SK-N-SH treated with all-trans-retinoic acid at 6 μM for 48 hours (cell line): ENCODE results near the gene SMC6.

ENCODE experiments used
- ATAC-seq: fragments of 200-7000 bp; cut with Tn5 transposase; 3 replicates; pipeline ENCODE4 v1.9.1; 2020; ENCODE audit warnings: mild to moderate bottlenecking, moderate library complexity
- ARNTL ChIP-seq: fragments of 450-650 bp; formaldehyde crosslinking; IDR thresholded peaks from 2 replicates; pipeline ENCODE4 v1.5.0; 2020; ENCODE audit warnings: low read depth, mild to moderate bottlenecking, moderate library complexity, borderline replicate concordance
- BACH2 ChIP-seq: fragments of 250-450 bp; sonication (Bioruptor Pico); IDR thresholded peaks from 2 replicates; pipeline ENCODE4 v1.9.0; 2021; ENCODE audit warnings: mild to moderate bottlenecking, borderline replicate concordance
- CREB5 ChIP-seq: fragments of 250-450 bp; sonication (Bioruptor Pico); IDR thresholded peaks from 2 replicates; pipeline ENCODE4 v1.5.1; 2020; ENCODE audit warnings: low read depth, mild to moderate bottlenecking, moderate library complexity
- CSDC2 ChIP-seq: fragments of 250-450 bp; sonication (Bioruptor Pico); IDR thresholded peaks from 2 replicates; pipeline ENCODE4 v1.5.0; 2020; ENCODE audit warnings: mild to moderate bottlenecking, moderate library complexity
- CSRNP3 ChIP-seq: fragments of 250-450 bp; sonication (Bioruptor Pico); IDR thresholded peaks from 2 replicates; pipeline ENCODE4 v1.5.1; 2021; ENCODE audit warnings: mild to moderate bottlenecking, moderate library complexity
- GLIS3 ChIP-seq: fragments of 250-450 bp; sonication (Bioruptor Pico); IDR thresholded peaks from 2 replicates; pipeline ENCODE4 v1.5.0; 2020; ENCODE audit warnings: mild to moderate bottlenecking, moderate library complexity
- ISL1 ChIP-seq: fragments of 250-450 bp; sonication (Bioruptor Pico); IDR thresholded peaks from 2 replicates; pipeline ENCODE4 v2.1.2; 2022; ENCODE audit warnings: mild to moderate bottlenecking, moderate library complexity
- OSR1 ChIP-seq: fragments of 250-450 bp; sonication (Bioruptor Pico); IDR thresholded peaks from 2 replicates; pipeline ENCODE4 v1.8.0; 2022; ENCODE audit warnings: moderate library complexity, mild to moderate bottlenecking, inconsistent platforms
- PATZ1 ChIP-seq: fragments of 250-450 bp; sonication (Bioruptor Pico); IDR thresholded peaks from 2 replicates; pipeline ENCODE4 v1.8.0; 2020; ENCODE audit warnings: mild to moderate bottlenecking, moderate library complexity, borderline replicate concordance
- POU6F1 ChIP-seq: fragments of 250-450 bp; sonication (Bioruptor Pico); IDR thresholded peaks from 2 replicates; pipeline ENCODE4 v1.8.0; 2021; ENCODE audit warnings: low read depth, mild to moderate bottlenecking, moderate library complexity, borderline replicate concordance
- PPARA ChIP-seq: fragments of 250-450 bp; sonication (Bioruptor Pico); IDR thresholded peaks from 2 replicates; pipeline ENCODE4 v1.5.0; 2020; ENCODE audit warnings: mild to moderate bottlenecking, borderline replicate concordance
- RARB ChIP-seq: fragments of 250-450 bp; sonication (Bioruptor Pico); IDR thresholded peaks from 2 replicates; pipeline ENCODE4 v1.8.0; 2021; ENCODE audit warnings: mild to moderate bottlenecking, moderate library complexity
- SNAI2 ChIP-seq: fragments of 250-450 bp; sonication (Bioruptor Pico); IDR thresholded peaks from 2 replicates; pipeline ENCODE4 v1.5.0; 2020; ENCODE audit warnings: mild to moderate bottlenecking, moderate library complexity
- TCF4 ChIP-seq: fragments of 250-450 bp; sonication (Bioruptor Pico); IDR thresholded peaks from 2 replicates; pipeline ENCODE4 v1.8.0; 2021; ENCODE audit warnings: mild to moderate bottlenecking, moderate library complexity, borderline replicate concordance
- TSHZ2 ChIP-seq: fragments of 250-450 bp; sonication (Bioruptor Pico); IDR thresholded peaks from 2 replicates; pipeline ENCODE4 v1.5.0; 2020; ENCODE audit warnings: mild to moderate bottlenecking, moderate library complexity
- ZC3H10 ChIP-seq: fragments of 250-450 bp; sonication (Bioruptor Pico); IDR thresholded peaks from 2 replicates; pipeline ENCODE4 v1.5.1; 2021; ENCODE audit warnings: mild to moderate bottlenecking, moderate library complexity
- ZFP30 ChIP-seq: fragments of 450-650 bp; formaldehyde crosslinking; IDR thresholded peaks from 2 replicates; pipeline ENCODE4 v1.5.0; 2022; ENCODE audit warnings: mild to moderate bottlenecking, moderate library complexity
- ZNF565 ChIP-seq: fragments of 450-650 bp; formaldehyde crosslinking; conservative IDR thresholded peaks from 2 replicates; pipeline ENCODE4 v1.5.0; 2020; ENCODE audit warnings: low read depth, mild to moderate bottlenecking, moderate library complexity
- ZNF70 ChIP-seq: fragments of 450-650 bp; formaldehyde crosslinking; IDR thresholded peaks from 2 replicates; pipeline ENCODE4 v1.5.0; 2020; ENCODE audit warnings: mild to moderate bottlenecking, moderate library complexity
- ZNF8 ChIP-seq: fragments of 450-650 bp; formaldehyde crosslinking; IDR thresholded peaks from 2 replicates; pipeline ENCODE4 v1.5.0; 2020; ENCODE audit warnings: mild to moderate bottlenecking, moderate library complexity

The SMC6 gene

GRCh38 chr2:17652681-17653394 lies 100.8 kb downstream of the SMC6 start:
- TF ChIP-seq PPARA (CRISPR knock-in tag): no peak
- TF ChIP-seq TCF4 (CRISPR knock-in tag): no peak
- TF ChIP-seq BACH2 (CRISPR knock-in tag): no peak
- TF ChIP-seq GLIS3 (CRISPR knock-in tag): no peak
- TF ChIP-seq CSRNP3 (CRISPR knock-in tag): no peak
- TF ChIP-seq ZNF565 (CRISPR knock-in tag): no peak
- no peak for TF ChIP-seq OSR1 (CRISPR knock-in tag)
- TF ChIP-seq RARB (CRISPR knock-in tag): no peak
- TF ChIP-seq CSDC2 (CRISPR knock-in tag): no peak
- no peak for ATAC-seq

GRCh38 chr2:17649026-17649425 lies 104.6 kb downstream of the SMC6 start:
- TF ChIP-seq ZC3H10 (no peak), TCF4 (CRISPR knock-in tag) (no peak), ZFP30 (CRISPR knock-in tag) (no peak), SNAI2 (CRISPR knock-in tag) (no peak), CREB5 (no peak), ZNF565 (CRISPR knock-in tag) (no peak), ZNF70 (CRISPR knock-in tag) (no peak), POU6F1 (CRISPR knock-in tag) (no peak)
- no peak for ATAC-seq

- TF ChIP-seq SNAI2 (CRISPR knock-in tag): no peak
- no peak for TF ChIP-seq ZFP30 (CRISPR knock-in tag)
- TF ChIP-seq PPARA (CRISPR knock-in tag): no peak
- TF ChIP-seq ZC3H10: no peak
- TF ChIP-seq CREB5: no peak
- TF ChIP-seq OSR1 (CRISPR knock-in tag): no peak
- no peak for TF ChIP-seq ARNTL (CRISPR knock-in tag)
- no peak for TF ChIP-seq PATZ1
- no peak for TF ChIP-seq POU6F1 (CRISPR knock-in tag)
- no peak for TF ChIP-seq ISL1 (CRISPR knock-in tag)
- no peak for TF ChIP-seq TSHZ2
- TF ChIP-seq ZNF8: no peak
- TF ChIP-seq ZNF70 (CRISPR knock-in tag): no peak
- no peak for ATAC-seq
Observed at GRCh38 chr2:17648581-17648980, 105.0 kb downstream of the SMC6 start.
